GM12872 (cell line): ENCODE measurements around the gene SCN5A.

Experiments
- TF ChIP-seq, protein P1 (sequence below): IDR thresholded peaks from 3 replicates; pipeline ENCODE4 v1.5.1; 2011; ENCODE audit warnings: low read depth, mild to moderate bottlenecking, low read length, moderate library complexity; ENCODE audit not compliant: insufficient read depth

SCN5A gene

DNA sequence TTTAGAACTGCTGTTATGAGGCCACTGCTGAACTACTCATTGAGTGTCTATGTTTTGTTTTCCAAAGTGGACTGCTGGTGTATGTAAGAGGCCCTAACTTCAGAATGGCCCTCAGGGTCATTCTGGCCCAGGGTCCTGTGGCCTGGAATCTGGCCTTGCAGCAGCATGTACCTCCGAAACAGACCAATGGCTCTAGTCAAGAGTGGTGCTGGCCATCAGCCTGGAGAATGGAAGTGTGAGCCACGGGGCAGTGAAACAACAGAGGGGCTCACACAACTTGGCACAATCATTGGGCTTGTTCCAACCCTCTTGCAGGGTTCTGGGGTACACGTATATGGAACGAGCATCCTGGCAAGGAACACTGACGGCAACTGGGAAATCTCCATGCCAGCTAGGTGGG is 40.5 kb downstream of the SCN5A start:
- TF ChIP-seq, protein P1, sequence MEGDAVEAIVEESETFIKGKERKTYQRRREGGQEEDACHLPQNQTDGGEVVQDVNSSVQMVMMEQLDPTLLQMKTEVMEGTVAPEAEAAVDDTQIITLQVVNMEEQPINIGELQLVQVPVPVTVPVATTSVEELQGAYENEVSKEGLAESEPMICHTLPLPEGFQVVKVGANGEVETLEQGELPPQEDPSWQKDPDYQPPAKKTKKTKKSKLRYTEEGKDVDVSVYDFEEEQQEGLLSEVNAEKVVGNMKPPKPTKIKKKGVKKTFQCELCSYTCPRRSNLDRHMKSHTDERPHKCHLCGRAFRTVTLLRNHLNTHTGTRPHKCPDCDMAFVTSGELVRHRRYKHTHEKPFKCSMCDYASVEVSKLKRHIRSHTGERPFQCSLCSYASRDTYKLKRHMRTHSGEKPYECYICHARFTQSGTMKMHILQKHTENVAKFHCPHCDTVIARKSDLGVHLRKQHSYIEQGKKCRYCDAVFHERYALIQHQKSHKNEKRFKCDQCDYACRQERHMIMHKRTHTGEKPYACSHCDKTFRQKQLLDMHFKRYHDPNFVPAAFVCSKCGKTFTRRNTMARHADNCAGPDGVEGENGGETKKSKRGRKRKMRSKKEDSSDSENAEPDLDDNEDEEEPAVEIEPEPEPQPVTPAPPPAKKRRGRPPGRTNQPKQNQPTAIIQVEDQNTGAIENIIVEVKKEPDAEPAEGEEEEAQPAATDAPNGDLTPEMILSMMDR, result no peak

DNA sequence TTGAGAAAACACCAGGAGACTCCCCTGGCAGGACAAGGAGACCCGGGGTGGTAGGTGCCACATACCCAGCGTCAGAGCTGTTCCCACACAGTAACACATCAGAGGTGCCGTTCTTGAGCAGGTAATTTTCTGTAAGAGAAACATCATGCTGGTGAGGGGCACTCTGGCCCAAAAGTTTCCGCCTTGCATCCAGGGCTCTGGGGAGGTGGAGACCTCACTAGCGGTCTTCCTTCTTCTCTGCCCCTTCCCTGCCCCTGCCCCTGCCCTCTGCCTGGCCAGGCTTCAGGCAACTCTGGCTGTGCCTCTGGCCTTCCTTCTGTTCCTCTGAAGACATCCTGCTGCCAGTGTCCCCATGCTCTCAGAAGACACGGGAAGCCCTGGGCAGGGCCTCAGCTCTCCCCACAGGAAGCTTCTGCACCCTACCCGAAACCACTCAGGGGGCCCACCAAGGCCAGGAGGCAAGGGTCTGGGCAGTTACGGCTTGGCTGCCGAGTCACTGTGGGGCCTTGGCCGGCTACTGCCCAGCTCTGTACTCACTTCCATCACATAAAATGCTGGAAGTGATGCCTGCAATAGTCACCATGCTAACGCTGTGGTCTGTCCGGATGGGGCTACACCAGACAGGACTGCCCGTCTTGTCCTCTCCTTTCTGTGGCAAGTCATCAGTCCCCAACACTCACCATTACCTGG is 41.3 kb downstream of the SCN5A start:
- TF ChIP-seq, protein P1, result no peak

DNA sequence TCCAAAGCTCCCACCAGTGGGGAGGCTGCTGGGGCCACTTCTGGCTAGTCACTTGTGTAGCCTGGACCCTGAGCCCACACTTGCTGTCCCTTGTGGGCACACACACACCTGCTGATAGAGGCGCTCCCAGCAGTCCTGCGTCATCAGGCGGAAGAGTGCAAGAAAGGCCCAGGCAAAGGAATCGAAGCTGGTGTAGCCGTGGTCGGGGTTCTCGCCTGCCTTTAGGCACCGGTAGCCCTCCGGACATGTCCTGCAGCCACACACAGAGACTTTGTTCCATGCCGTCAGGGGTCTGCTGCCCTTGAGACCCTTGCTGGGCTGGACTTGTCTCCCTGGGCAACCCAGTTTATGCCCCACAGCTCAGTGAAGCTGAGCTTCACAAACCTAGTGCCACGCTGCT is 42.9 kb downstream of the SCN5A start:
- TF ChIP-seq, protein P1, result no peak

DNA sequence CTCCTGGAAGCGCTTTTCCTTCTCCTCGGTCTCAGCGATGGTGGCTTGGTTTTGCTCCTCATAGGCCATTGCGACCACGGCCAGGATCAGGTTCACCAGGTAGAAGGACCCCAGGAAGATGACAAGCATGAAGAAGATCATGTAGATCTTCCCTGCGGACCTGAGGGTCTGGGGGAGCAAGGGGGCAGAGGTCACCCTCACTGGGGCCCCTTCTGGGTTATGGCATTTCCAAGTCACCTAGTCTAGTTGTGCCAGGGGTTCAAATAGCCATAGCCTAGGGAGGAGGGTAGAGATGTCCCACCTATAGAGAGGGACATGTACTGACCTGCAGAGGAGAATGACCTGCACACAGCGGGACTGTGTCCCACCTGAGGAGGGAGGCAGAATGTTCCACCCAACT is 43.5 kb downstream of the SCN5A start:
- TF ChIP-seq, protein P1, result no peak

DNA sequence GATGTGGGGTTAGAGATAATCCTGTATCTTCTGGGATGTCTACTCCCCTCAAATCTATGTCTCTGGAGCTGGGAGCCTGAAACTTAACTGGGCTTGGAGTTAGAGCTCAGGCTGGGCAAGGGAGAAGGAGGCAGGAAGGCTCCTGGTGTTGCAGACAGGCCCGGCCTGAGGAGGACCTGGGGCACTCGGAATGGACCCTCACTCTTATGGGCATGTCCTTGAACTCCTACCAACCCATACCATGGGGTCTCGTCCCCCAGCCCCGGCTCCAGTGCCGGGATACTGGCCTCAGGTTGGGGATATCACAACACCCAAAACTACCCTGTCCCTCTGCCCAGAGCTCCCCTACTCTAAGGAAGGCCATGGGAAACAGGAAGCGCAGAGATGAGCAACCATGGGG is 45.2 kb downstream of the SCN5A start:
- TF ChIP-seq, protein P1, result no peak

DNA sequence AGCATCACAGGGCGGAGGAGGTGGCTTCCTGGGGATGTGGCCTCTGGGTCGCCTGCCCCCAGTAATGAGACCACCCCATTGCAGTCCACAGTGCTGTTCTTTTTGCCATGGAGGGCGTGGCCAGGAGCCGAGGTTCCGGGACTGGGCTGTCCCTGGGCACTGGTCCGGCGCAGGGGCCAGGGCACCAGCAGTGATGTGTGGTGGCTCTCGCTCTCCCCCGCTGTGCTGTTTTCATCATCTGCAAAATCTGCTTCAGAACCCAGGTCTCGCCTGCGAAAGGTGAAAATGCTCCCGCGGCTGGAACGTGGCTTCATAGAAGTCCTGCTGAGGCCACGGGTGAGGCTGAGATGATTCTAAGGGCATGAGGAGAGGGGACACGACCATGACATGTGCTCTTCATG is 45.8 kb downstream of the SCN5A start:
- TF ChIP-seq, protein P1, result no peak

DNA sequence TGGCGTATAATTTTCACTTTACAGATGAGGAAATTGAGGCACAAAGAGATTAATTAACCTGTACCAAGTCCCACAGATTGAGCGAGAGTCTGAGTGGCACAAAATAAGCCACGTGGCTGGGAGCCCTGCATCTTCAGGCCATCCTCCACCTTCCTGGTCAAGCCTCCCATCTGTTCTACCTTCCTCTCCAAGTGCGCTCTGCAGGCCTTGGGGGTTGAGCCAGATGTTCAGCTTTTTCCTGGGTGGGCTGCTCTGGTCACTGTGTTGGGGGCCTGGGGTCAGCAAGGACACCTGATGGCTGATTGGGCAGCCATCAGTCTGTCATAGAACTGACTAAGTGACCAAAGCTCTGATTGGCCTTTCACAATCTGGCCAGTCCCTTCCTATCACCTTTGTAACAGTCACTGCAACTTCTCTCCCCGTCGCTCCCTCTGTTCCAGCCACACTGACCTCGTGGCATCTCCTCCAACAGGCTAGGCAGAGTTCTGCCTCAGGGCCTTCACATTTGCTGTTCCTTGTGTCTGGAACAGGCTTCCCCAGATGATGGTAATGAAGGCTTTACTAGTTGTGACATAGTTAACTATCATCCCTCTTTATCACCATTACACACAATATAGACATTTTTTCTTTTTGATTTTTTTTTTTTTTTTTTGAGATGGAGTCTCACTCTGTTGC is 46.8 kb downstream of the SCN5A start:
- TF ChIP-seq, protein P1, result no peak
